Heart left ventricle (tissue), 16 donors: ENCODE results near the gene LELP1. TPM values are rescaled to one million over a fixed set of nuclear protein-coding genes. Genes with fewer than 3 reads are reported as not detected.

Experiments used
- ATAC-seq, 4 donors: fragments of 200-7000 bp; cut with Tn5 transposase; one replicate each; pipeline ENCODE4 v1.9.1; 2020 to 2022; ENCODE audit warnings: moderate library complexity in 4 of 4, mild to moderate bottlenecking in 3 of 4, moderate number of reproducible peaks in 1 of 4
- DNase-seq, 5 donors: peaks; one replicate each; pipeline ENCODE4 v3.0.0-alpha.2; 2020
- H3K27ac ChIP-seq, 12 donors: fragments of 200-600 bp; sonication (generic) in 4 of 12; one replicate each; pipeline versions ENCODE4 v1.5.0 to v1.8.0; 2016 to 2022; ENCODE audit warnings: mild to moderate bottlenecking in 2 of 12
- H3K27me3 ChIP-seq, 9 donors: fragments of 200-600 bp; sonication (generic) in 2 of 9; one replicate each; pipeline versions ENCODE4 v1.5.1 to v1.8.0; 2016 to 2022; ENCODE audit warnings: mild to moderate bottlenecking in 3 of 9
- H3K36me3 ChIP-seq, 9 donors: fragments of 200-600 bp; sonication (generic) in 2 of 9; one replicate each; pipeline versions ENCODE4 v1.5.0 to v1.8.0; 2018 to 2022; ENCODE audit warnings: mild to moderate bottlenecking in 2 of 9
- H3K4me1 ChIP-seq, 12 donors: fragments of 200-600 bp; sonication (generic) in 4 of 12; one replicate each; pipeline versions ENCODE4 v1.5.0 to v1.8.0; 2016 to 2022; ENCODE audit warnings: mild to moderate bottlenecking in 3 of 12
- H3K4me3 ChIP-seq, 12 donors: fragments of 200-600 bp; sonication (generic) in 4 of 12; one replicate each; pipeline versions ENCODE4 v1.5.0 to v1.8.0; 2017 to 2022; ENCODE audit warnings: mild to moderate bottlenecking in 9 of 12, moderate library complexity in 4 of 12
- H3K9me3 ChIP-seq, 12 donors: fragments of 200-600 bp; sonication (generic) in 4 of 12; one replicate each; pipeline versions ENCODE4 v1.5.0 to v1.8.0; 2016 to 2022; ENCODE audit warnings: mild to moderate bottlenecking in 1 of 12
- CTCF ChIP-seq, 12 donors: fragments of 200-600 bp; sonication (generic) in 4 of 12; IDR thresholded peaks; one replicate each; pipeline versions ENCODE4 v1.5.0 to v1.8.0; 2018 to 2022; ENCODE audit warnings: antibody characterized with exemption in 12 of 12, mild to moderate bottlenecking in 5 of 12
- POLR2A ChIP-seq, 2 donors: fragments of 450-650 bp; IDR thresholded peaks; one replicate each; pipeline ENCODE4 v1.6.1; 2017; ENCODE audit warnings: antibody characterized with exemption in 2 of 2, mild to moderate bottlenecking in 2 of 2, moderate library complexity in 2 of 2
- WGBS, 4 donors: extraction: QIAGEN DNeasy Blood & Tissue Kit in 2 of 4; methylation state at CpG; one replicate each; pipeline versions ENCODE4 v1.1.5 to v1.1.7; 2013 to 2018; 5-methylcytosine and 5-hydroxymethylcytosine counted together
- intact Hi-C, 10 donors: fragments of 100-400 bp; cut with DNase I; formaldehyde crosslinking; loops; one replicate each; pipeline versions ENCODE4 v1.11.1 to v1.14.2; 2022
- polyA plus RNA-seq, 2 donors: library from polyadenylated mRNA; stranded (reverse); fragments of 200-250 nt; gene quantifications; one replicate each; pipeline ENCODE4 v1.2.3, GENCODE V29; 2013
- total RNA-seq, 9 donors: library from RNA; depleted of rRNA in 2 of 9; stranded (reverse); fragments of >200 nt in 2 of 9; fragmentation: NEBNext Ultra II Directional in 3 of 9; extraction: Animal tissue kit (Norgen Biotek cat#: 25700) in 3 of 9; gene quantifications; one replicate each; pipeline versions ENCODE4 v1.1.0 to v1.2.4, GENCODE V29; 2016 to 2023
- donor health status: ischemic (EF 13 %, LVEDD 7.1; RV severe dilation, severe dysfunction).
- donor health status: healthy with polysubstance abuse.
- donor health status: DM: no; HTN: yes; CAD: no.
- donor health status: DM: no; HTN: no; CAD: no.
- donor health status: ischemic (EF 25% LVEDD 6.9; RV normal size, moderate dysfunction).
- donor health status: ischemic (EF 25% LVEDD 5.7; RV mildly dilated, moderate dysfunction).
- donor health status: healthy.
- donor health status: DM: yes; HTN: yes; CAD: no.
- donor health status: ischemic (EF 35%, LVEDD 5.7; RV mildly dilated, moderate dysfunction).
- donor health status: nonischemic (EF 11% LVEDD 7.7; RV severe dilation, severe dysfunction).
- donor health status: DM: yes; HTN: yes; CAD: no.
- donor health status: PGD.
- donor health status: ischemic (EF 29% LVEDD 5.4; RV normal size, mild dysfunction).
- donor health status: nonischemic (EF 23%, LVEDD 6.1; RV moderate dilation, normal function).

The LELP1 gene
- total and polyA plus RNA-seq, 11 donors = not detected

- Histone ChIP-seq H3K27ac (no peak overlapping the region), H3K36me3 (no peaks in the 10 kb centered on the region), H3K9me3 (no peaks in the 10 kb centered on the region), H3K4me3 (no peak overlapping the region), H3K4me1 (no peaks in the 10 kb centered on the region), H3K27me3 (peaks cover 0 to 21% (median 3%) of the 10 kb centered on the region in 9 donors)
- DNase-seq (no peak), ATAC-seq (no peak)
- WGBS, 4 donors = 37 to 55% (median 47%) methylated on average over 7 of the region's 7 CpGs
- intact Hi-C loops = no loop called here
- TF ChIP-seq POLR2A (IDR thresholded peaks at IDR 0.05) = no peak
- no peak for TF ChIP-seq CTCF (IDR thresholded peaks at IDR 0.05)
Measured at GRCh38 chr1:153210206-153210605, 7.0 kb downstream of the LELP1 start.

- Histone ChIP-seq H3K36me3 (no peaks in the 10 kb centered on the region), H3K4me3 (no peak overlapping the region), H3K9me3 (no peaks in the 10 kb centered on the region), H3K27ac (no peak overlapping the region), H3K4me1 (no peaks in the 10 kb centered on the region), H3K27me3 (peaks cover 0 to 18% (median 3%) of the 10 kb centered on the region in 9 donors)
- whole genome bisulfite sequencing, 4 donors = 45 to 58% (median 47%) methylated on average over 5 of the region's 5 CpGs
- DNase-seq (no peak), ATAC-seq (no peak)
- TF ChIP-seq CTCF (IDR thresholded peaks at IDR 0.05) = no peak
- no peak for TF ChIP-seq POLR2A (IDR thresholded peaks at IDR 0.05)
- intact Hi-C loops = no loop called here
Measured at GRCh38 chr1:153212201-153212600, 9.0 kb downstream of the LELP1 start.

GRCh38 chr1:153213519-153213918 is 10.3 kb downstream of the LELP1 start:
- Histone ChIP-seq H3K9me3 (no peaks in the 10 kb centered on the region), H3K36me3 (no peaks in the 10 kb centered on the region), H3K4me1 (no peaks in the 10 kb centered on the region), H3K27ac (no peak overlapping the region), H3K4me3 (no peak overlapping the region), H3K27me3 (peaks cover 0 to 18% (median 3%) of the 10 kb centered on the region in 9 donors)
- no peak for DNase-seq
- 86 to 96% (median 92%) methylated on average over 4 of the region's 4 CpGs for whole genome bisulfite sequencing, 4 donors
- TF ChIP-seq CTCF (IDR thresholded peaks at IDR 0.05) (no peak), POLR2A (IDR thresholded peaks at IDR 0.05) (no peak)
- no peak for ATAC-seq
- intact Hi-C loops = no loop called here

GRCh38 chr1:153217212-153217611 is 14.0 kb downstream of the LELP1 start, which contains the start of gene PRR9:
Gene PRR9 (plus strand): TSS chr1:153217584. CDS start chr1:153218145, 561 bp downstream.
- no peak for DNase-seq
- ATAC-seq = no peak
- H3K4me3 ChIP-seq = no peak within 1 kb of the TSS
- TF ChIP-seq POLR2A (IDR thresholded peaks at IDR 0.05) (no peak), CTCF (IDR thresholded peaks at IDR 0.05) (no peak)
- no peaks in the 10 kb centered on the region for H3K9me3 ChIP-seq
- WGBS, 4 donors = 71 to 87% (median 83%) methylated on average over 3 of the region's 3 CpGs
- intact Hi-C loops = no loop called here
- peaks cover 0 to 15% (median 0%) of the 10 kb centered on the region in 9 donors for H3K27me3 ChIP-seq
- no peaks in the 10 kb centered on the region for H3K36me3 ChIP-seq
- H3K27ac ChIP-seq = no peak within 1 kb of the TSS
- H3K4me1 ChIP-seq = no peaks in the 10 kb centered on the region
